Retinal pigment epithelial cell (primary cell): ENCODE data around the gene PPM1A.
"Not testable (repeated sequence)": the region's sequence is repeated elsewhere in the genome, so short reads cannot be mapped to it uniquely, and the experiment has no call there.

ENCODE experiments used
- DNase-seq: peaks from one replicate; pipeline ENCODE4 v3.0.0-alpha.2; 2010; ENCODE audit warnings: low read depth
- H3K4me3 ChIP-seq: 2 replicates; pipeline ENCODE4 v1.5.1; 2011; ENCODE audit warnings: mild to moderate bottlenecking, low read length, control low read depth, moderate library complexity
- TF ChIP-seq, protein P1 (sequence below): conservative IDR thresholded peaks from 2 replicates; pipeline ENCODE4 v1.5.1; 2011; ENCODE audit warnings: low read depth, low read length, control low read depth, inconsistent platforms

PPM1A gene

GRCh38 chr14:60315196-60315990 is 66.4 kb downstream of the PPM1A start:
- TF ChIP-seq, protein P1, sequence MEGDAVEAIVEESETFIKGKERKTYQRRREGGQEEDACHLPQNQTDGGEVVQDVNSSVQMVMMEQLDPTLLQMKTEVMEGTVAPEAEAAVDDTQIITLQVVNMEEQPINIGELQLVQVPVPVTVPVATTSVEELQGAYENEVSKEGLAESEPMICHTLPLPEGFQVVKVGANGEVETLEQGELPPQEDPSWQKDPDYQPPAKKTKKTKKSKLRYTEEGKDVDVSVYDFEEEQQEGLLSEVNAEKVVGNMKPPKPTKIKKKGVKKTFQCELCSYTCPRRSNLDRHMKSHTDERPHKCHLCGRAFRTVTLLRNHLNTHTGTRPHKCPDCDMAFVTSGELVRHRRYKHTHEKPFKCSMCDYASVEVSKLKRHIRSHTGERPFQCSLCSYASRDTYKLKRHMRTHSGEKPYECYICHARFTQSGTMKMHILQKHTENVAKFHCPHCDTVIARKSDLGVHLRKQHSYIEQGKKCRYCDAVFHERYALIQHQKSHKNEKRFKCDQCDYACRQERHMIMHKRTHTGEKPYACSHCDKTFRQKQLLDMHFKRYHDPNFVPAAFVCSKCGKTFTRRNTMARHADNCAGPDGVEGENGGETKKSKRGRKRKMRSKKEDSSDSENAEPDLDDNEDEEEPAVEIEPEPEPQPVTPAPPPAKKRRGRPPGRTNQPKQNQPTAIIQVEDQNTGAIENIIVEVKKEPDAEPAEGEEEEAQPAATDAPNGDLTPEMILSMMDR, result no peak
- no peak for DNase-seq

DNA sequence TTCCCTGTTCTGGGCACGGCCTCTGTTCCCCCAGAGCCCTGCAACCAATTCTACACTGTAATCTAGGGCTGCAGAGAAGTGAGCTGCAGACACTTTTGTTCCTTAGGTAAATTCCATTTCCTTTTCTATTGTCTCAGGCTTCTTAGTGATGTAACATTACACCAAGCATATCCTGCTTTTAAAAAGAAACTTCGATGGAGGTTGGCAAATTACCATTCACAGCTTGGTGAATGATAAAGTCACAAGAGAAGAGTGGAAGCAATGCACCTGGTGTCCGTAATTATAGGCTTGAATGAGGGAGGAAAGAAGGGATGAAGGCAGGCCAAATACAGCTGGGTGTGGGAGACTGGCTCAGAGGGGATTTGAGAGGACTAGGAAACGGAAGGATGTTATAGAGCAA is 68.6 kb downstream of the PPM1A start:
- no peak overlapping the region for H3K4me3 ChIP-seq
- TF ChIP-seq, protein P1, result no peak
- no peak for DNase-seq

More at GRCh38 chr14:60315196-60315990, 66.4 kb downstream of the PPM1A start:
- H3K4me3 ChIP-seq, result no peak overlapping the region

DNA sequence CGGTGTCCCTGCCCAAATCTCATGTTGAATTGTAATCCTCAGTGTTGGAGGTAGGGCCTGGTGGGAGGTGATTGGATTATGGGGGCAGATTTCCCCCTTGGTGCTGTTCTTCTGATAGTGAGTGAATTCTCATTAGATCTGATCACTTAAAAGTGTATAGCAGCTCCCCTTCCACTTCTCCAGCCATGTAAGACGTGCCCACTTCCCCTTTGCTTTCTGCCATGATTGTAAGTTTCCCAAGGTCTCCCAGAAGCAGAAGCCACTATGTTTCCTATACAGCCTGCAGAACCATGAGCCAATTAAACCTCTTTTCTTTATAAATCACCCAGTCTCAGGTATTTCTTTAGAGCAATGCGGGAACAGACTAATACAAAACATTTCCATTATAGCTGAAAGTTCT is 71.8 kb downstream of the PPM1A start:
- DNase-seq, H3K4me3 ChIP-seq: not testable (repeated sequence)

DNA sequence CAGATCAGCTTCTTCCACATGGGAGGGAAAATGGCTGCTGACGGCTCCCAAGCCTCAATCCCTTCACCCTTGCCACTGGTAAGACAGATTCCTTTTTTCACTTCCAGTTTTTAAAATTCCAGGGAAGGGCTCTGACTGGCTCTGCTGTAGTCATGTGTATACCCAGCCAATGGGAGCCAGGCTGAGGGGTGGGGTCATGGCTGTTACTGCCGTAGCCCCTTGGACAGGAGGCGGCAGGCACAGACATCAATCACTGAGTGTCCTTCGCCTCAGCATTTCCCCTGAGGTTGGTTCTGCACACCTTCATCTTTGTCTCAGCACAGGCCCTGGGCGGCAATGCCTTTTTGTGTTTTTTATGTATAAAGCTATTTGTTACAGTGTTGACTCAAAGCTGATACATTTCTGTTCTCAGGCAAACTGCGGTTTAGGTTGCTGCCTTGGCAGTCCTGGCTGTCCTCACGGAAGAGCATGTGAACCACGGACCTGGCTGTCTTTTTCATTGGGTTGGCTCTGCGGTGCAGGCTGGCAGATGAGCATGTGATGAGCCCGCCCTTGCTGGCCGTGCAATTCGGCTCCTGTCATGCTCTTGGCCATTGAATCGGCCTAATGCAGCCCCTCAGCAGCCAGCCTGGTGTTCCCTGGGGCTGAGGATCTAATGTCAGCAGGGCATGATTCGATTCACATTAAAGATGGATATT is 74.3 kb downstream of the PPM1A start:
- TF ChIP-seq, protein P1, result no peak
- DNase-seq, result no peak

DNA sequence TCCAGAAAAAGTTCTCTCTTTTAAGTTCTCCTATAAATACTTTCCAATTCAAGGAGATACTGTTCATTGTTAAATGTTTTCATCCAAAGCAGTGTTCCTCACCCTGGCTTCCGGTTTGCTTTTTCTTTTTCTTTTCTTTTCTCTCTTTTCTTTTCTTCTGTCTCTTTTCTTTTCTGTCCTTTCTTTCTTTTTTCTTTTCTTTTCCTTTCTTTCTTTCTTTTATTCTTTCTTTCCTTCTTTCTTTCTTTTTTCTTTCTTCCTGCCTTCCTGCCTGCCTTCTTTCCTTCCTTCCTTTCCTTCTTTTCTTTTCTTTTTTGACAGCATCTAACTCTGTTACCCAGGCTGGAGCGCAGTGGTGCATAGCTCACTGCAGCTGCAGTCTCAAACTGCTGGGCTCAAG is 75.8 kb downstream of the PPM1A start:
- no peak overlapping the region for H3K4me3 ChIP-seq
- DNase-seq, result no peak
- TF ChIP-seq, protein P1, result no peak

More for the DNA sequence above, 74.3 kb downstream of the PPM1A start:
- no peak overlapping the region for H3K4me3 ChIP-seq

- TF ChIP-seq, protein P1, result no peak
- no peak overlapping the region for H3K4me3 ChIP-seq
- no peak for DNase-seq
These were observed 77.3 kb downstream of the PPM1A start for GRCh38 chr14:60326274-60326673.

DNA sequence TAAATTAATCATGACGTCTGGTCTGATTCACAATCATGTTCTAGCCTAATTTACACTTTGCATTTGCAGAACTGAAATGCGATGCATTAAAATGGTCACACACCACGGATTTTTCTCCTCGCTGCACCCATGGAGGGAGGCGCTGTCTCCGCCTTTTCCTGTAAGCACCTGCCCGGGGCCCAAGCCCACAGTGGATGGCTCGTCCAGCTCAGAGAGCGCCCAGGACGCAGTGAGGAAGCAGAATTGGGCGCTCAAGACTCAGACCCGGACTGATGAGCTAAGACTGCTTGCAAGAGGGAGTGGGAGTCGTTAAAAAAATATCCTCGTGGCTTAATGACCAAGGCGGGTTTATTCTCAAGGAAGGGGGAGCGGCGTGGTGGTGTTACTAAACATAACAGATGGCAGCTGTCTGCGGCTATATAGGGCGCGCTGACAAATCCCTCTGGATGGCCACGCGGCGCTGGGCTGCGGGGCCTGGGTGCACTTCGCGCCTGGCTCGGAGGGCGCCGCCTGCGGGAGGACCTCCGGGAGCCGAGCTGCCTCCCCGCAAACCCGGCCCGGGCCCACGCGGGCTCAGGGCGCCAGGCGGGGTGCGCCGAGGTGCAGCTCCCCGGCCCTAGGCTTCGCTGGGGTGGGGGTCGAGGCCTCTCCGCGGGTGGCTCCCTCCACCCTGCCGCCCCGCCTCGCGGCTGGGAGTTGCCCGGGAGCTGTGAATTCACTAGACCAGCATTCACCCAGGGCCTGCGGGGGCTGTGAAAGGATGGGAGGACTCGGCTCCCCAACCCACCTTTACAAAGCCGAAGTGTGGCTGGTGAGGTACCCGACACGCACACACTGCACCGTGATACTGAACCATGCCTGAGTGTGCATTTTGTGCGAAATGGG is 78.7 kb downstream of the PPM1A start:
- DNase-seq, result no peak
- TF ChIP-seq, protein P1, result peak; percentile 20
- H3K4me3 ChIP-seq, result peak overlapping the region; percentile 50
